Aorta (tissue), 5 donors: ENCODE results near the gene LSM14A. TPM values are rescaled to one million over a fixed set of nuclear protein-coding genes. Genes with fewer than 3 reads are reported as not detected.
"Not testable (repeated sequence)": the region's sequence is repeated elsewhere in the genome, so short reads cannot be mapped to it uniquely, and the experiment has no call there.

Experiments
- ATAC-seq: fragments of 200-7000 bp; cut with Tn5 transposase; one replicate; pipeline ENCODE4 v1.9.1; 2022; ENCODE audit warnings: moderate library complexity; ENCODE audit not compliant: low FRiP score
- DNase-seq, 2 donors: peaks; one replicate each; pipeline ENCODE4 v3.0.0-alpha.2; 2020
- H3K27ac ChIP-seq, 2 donors: one replicate each; pipeline ENCODE4 v1.5.1; 2013; ENCODE audit warnings: low read length in 2 of 2, mild to moderate bottlenecking in 2 of 2, moderate library complexity in 2 of 2, control low read depth in 1 of 2, inconsistent platforms in 1 of 2, low read depth in 1 of 2
- H3K27me3 ChIP-seq, 2 donors: one replicate each; pipeline ENCODE4 v1.6.1; 2013; ENCODE audit warnings: control low read depth in 1 of 2, low read length in 1 of 2, mild to moderate bottlenecking in 1 of 2, moderate library complexity in 1 of 2; ENCODE audit not compliant: insufficient read depth in 2 of 2, control insufficient read depth in 1 of 2
- H3K36me3 ChIP-seq, 2 donors: one replicate each; pipeline ENCODE4 v1.6.1; 2013; ENCODE audit warnings: control low read depth in 1 of 2, low read length in 1 of 2, mild to moderate bottlenecking in 1 of 2; ENCODE audit not compliant: insufficient read depth in 2 of 2, control insufficient read depth in 1 of 2
- H3K4me1 ChIP-seq, 2 donors: one replicate each; pipeline ENCODE4 v1.6.1; 2013; ENCODE audit warnings: low read length in 2 of 2, control low read depth in 1 of 2, mild to moderate bottlenecking in 1 of 2, moderate library complexity in 1 of 2; ENCODE audit not compliant: insufficient read depth in 2 of 2, control insufficient read depth in 1 of 2
- H3K4me3 ChIP-seq, 2 donors: one replicate each; pipeline ENCODE4 v1.5.1; 2013; ENCODE audit warnings: low read length in 2 of 2, control low read depth in 1 of 2, mild to moderate bottlenecking in 1 of 2
- H3K9me3 ChIP-seq: one replicate; pipeline ENCODE4 v1.6.1; 2013; ENCODE audit warnings: mild to moderate bottlenecking, low read length; ENCODE audit not compliant: control insufficient read depth
- WGBS, 2 donors: extraction: QIAGEN DNeasy Blood & Tissue Kit; methylation state at CpG; one replicate each; pipeline ENCODE4 v1.1.7; 2013; 5-methylcytosine and 5-hydroxymethylcytosine counted together
- intact Hi-C, 2 donors: fragments of 100-400 bp; cut with DNase I; formaldehyde crosslinking; loops; one replicate each; pipeline versions ENCODE4 v1.14.2 to v1.15.0; 2022
- polyA plus RNA-seq, 2 donors: library from polyadenylated mRNA; stranded (reverse); fragments of 200-250 nt; gene quantifications; one replicate each; pipeline ENCODE4 v1.2.3, GENCODE V29; 2013
- total RNA-seq, 2 donors: library from RNA; stranded (reverse); fragmentation: NEBNext Ultra II Directional; extraction: Animal tissue kit (Norgen Biotek cat#: 25700); gene quantifications; one replicate each; pipeline ENCODE4 v1.2.1, GENCODE V29; 2021
- donor health status: healthy with polysubstance abuse.
- donor health status: Bipolar disorder and iron deficiency.
- donor health status: DM: no; HTN: no; CAD: no.
- donor health status: DM: no; HTN: no; CAD: no.
- donor health status: DM: yes; HTN: yes; CAD: no.

The LSM14A gene
- total and polyA plus RNA-seq, 4 donors, result 80.4 to 108 (median 87.5) TPM

- Histone ChIP-seq H3K4me1 (no peaks in the 10 kb centered on the region), H3K36me3 (peaks cover 0 to 6% of the 10 kb centered on the region in 2 donors), H3K9me3 (no peaks in the 10 kb centered on the region), H3K4me3 (no peak overlapping the region), H3K27me3 (no peaks in the 10 kb centered on the region), H3K27ac (no peak overlapping the region)
- intact Hi-C loops, result no loop called here
- 80 to 85% methylated on average over 3 of the region's 3 CpGs for WGBS, 2 donors
- DNase-seq, result no peak
- no peak for ATAC-seq
Observed at GRCh38 chr19:34215006-34215665, 42.8 kb downstream of the LSM14A start.

- Histone ChIP-seq H3K4me3 (no peak overlapping the region), H3K9me3 (no peaks in the 10 kb centered on the region), H3K27me3 (no peaks in the 10 kb centered on the region), H3K4me1 (no peaks in the 10 kb centered on the region), H3K36me3 (peaks cover 0 to 6% of the 10 kb centered on the region in 2 donors), H3K27ac (no peak overlapping the region)
- ATAC-seq (no peak), DNase-seq (no peak)
- intact Hi-C loops, result no loop called here
- WGBS, 2 donors, result 95 to 96% methylated on average over 3 of the region's 3 CpGs
Observed at GRCh38 chr19:34215666-34216038, 43.3 kb downstream of the LSM14A start.

- H3K27ac ChIP-seq, H3K4me1 ChIP-seq, ATAC-seq, H3K9me3 ChIP-seq, H3K4me3 ChIP-seq, DNase-seq, intact Hi-C loops, H3K36me3 ChIP-seq, H3K27me3 ChIP-seq: not testable (repeated sequence)
- 85 to 90% methylated on average over 14 of the region's 14 CpGs for WGBS, 2 donors
Observed at GRCh38 chr19:34216745-34217219, 44.5 kb downstream of the LSM14A start.

GRCh38 chr19:34217952-34218817 is 45.9 kb downstream of the LSM14A start:
- intact Hi-C loops, result no loop called here
- no peak for ATAC-seq
- H3K27ac ChIP-seq, result no peak overlapping the region

GRCh38 chr19:34218818-34219164 is 46.5 kb downstream of the LSM14A start:
- peaks cover 0 to 11% of the 10 kb centered on the region in 2 donors for H3K36me3 ChIP-seq
- no peaks in the 10 kb centered on the region for H3K27me3 ChIP-seq
- 17 to 24% methylated on average over 2 of the region's 2 CpGs for WGBS, 2 donors

More at GRCh38 chr19:34217952-34218817, 45.9 kb downstream of the LSM14A start:
- Histone ChIP-seq H3K9me3 (no peaks in the 10 kb centered on the region), H3K4me3 (no peak overlapping the region), H3K4me1 (no peaks in the 10 kb centered on the region), H3K36me3 (peaks cover 0 to 10% of the 10 kb centered on the region in 2 donors), H3K27me3 (no peaks in the 10 kb centered on the region)
- DNase-seq, result no peak
- WGBS, 2 donors, result 70 to 71% methylated on average over 18 of the region's 18 CpGs

GRCh38 chr19:34220472-34221063 is 48.3 kb downstream of the LSM14A start:
- intact Hi-C loops, result loop anchor here (10.0 kb wide), 1 partner anchor 114 kb away; no protein-coding TSS in a partner anchor
- ATAC-seq, result no peak
- peak in 1 of 2 donors; percentile 68 for DNase-seq

More at GRCh38 chr19:34218818-34219164, 46.5 kb downstream of the LSM14A start:
- Histone ChIP-seq H3K9me3 (no peaks in the 10 kb centered on the region), H3K4me1 (no peaks in the 10 kb centered on the region), H3K4me3 (no peak overlapping the region), H3K27ac (no peak overlapping the region)
- no peak for ATAC-seq
- intact Hi-C loops, result no loop called here
- DNase-seq, result no peak

GRCh38 chr19:34222386-34222785 is 50.1 kb downstream of the LSM14A start:
- 16 to 20% methylated on average over 1 of the region's 1 CpG for WGBS, 2 donors
- DNase-seq (no peak), ATAC-seq (no peak)
- Histone ChIP-seq H3K9me3 (no peaks in the 10 kb centered on the region), H3K4me1 (peaks cover 0 to 4% of the 10 kb centered on the region in 2 donors), H3K27ac (no peak overlapping the region), H3K4me3 (no peak overlapping the region), H3K27me3 (no peaks in the 10 kb centered on the region), H3K36me3 (peaks cover 4 to 11% of the 10 kb centered on the region in 2 donors)
- intact Hi-C loops, result loop anchor here (10.0 kb wide), 1 partner anchor 112 kb away; no protein-coding TSS in a partner anchor

More at GRCh38 chr19:34220472-34221063, 48.3 kb downstream of the LSM14A start:
- Histone ChIP-seq H3K4me3 (no peak overlapping the region), H3K4me1 (peaks cover 0 to 4% of the 10 kb centered on the region in 2 donors), H3K27ac (no peak overlapping the region), H3K27me3 (no peaks in the 10 kb centered on the region), H3K9me3 (no peaks in the 10 kb centered on the region), H3K36me3 (peaks cover 4 to 12% of the 10 kb centered on the region in 2 donors)
- WGBS, 2 donors, result 52 to 59% methylated on average over 4 of the region's 4 CpGs

GRCh38 chr19:34224996-34225658 is 52.8 kb downstream of the LSM14A start:
- H3K36me3 ChIP-seq, result peaks cover 4 to 11% of the 10 kb centered on the region in 2 donors
- H3K9me3 ChIP-seq, result no peaks in the 10 kb centered on the region
- WGBS, 2 donors, result 76 to 87% methylated on average over 2 of the region's 2 CpGs
- intact Hi-C loops, result loop anchor here (10.0 kb wide), 1 partner anchor 110 kb away; no protein-coding TSS in a partner anchor
- peaks cover 0 to 8% of the 10 kb centered on the region in 2 donors for H3K4me1 ChIP-seq
- no peak overlapping the region for H3K4me3 ChIP-seq
- no peak for DNase-seq
- H3K27me3 ChIP-seq, result no peaks in the 10 kb centered on the region
- peak overlapping the region in 1 of 2 donors; percentile 43 for H3K27ac ChIP-seq
- ATAC-seq, result no peak
